ENCODE measurements around the gene UTF1.

Gene UTF1

GRCh38 chr10:133247681-133248333 lies 17.8 kb downstream of the UTF1 start:
- DNase-seq (ENCODE audit: extremely low read depth, low read depth), result no peak
- TF ChIP-seq CTCF (IDR thresholded peaks at IDR 0.05; ENCODE audit: low read depth, low read length, missing control alignments), result no peak
- H3K4me3 ChIP-seq (replicated peaks; ENCODE audit: low read depth, low read length), result no peak overlapping the region

GRCh38 chr10:133248334-133248715 lies 18.3 kb downstream of the UTF1 start:
- no peak for DNase-seq (ENCODE audit: extremely low read depth, low read depth)
- H3K4me3 ChIP-seq (replicated peaks; ENCODE audit: low read depth, low read length), result no peak overlapping the region
- no peak for TF ChIP-seq CTCF (IDR thresholded peaks at IDR 0.05; ENCODE audit: low read depth, low read length, missing control alignments)

GRCh38 chr10:133249094-133249780 lies 19.2 kb downstream of the UTF1 start:
- no peak for TF ChIP-seq CTCF (IDR thresholded peaks at IDR 0.05; ENCODE audit: low read depth, low read length, missing control alignments)
- no peak for DNase-seq (ENCODE audit: extremely low read depth, low read depth)

GRCh38 chr10:133249975-133250754 lies 20.1 kb downstream of the UTF1 start:
- DNase-seq (ENCODE audit: extremely low read depth, low read depth), result no peak
- TF ChIP-seq CTCF (IDR thresholded peaks at IDR 0.05; ENCODE audit: low read depth, low read length, missing control alignments), result no peak
- H3K4me3 ChIP-seq (replicated peaks; ENCODE audit: low read depth, low read length), result no peak overlapping the region

More at GRCh38 chr10:133249094-133249780, 19.2 kb downstream of the UTF1 start:
- no peak overlapping the region for H3K4me3 ChIP-seq (replicated peaks; ENCODE audit: low read depth, low read length)

GRCh38 chr10:133251388-133252222 lies 21.6 kb downstream of the UTF1 start:
- no peak for TF ChIP-seq CTCF (IDR thresholded peaks at IDR 0.05; ENCODE audit: low read depth, low read length, missing control alignments)
- H3K4me3 ChIP-seq (replicated peaks; ENCODE audit: low read depth, low read length), result no peak overlapping the region
- no peak for DNase-seq (ENCODE audit: extremely low read depth, low read depth)

- DNase-seq (ENCODE audit: extremely low read depth, low read depth), result no peak
- TF ChIP-seq CTCF (IDR thresholded peaks at IDR 0.05; ENCODE audit: low read depth, low read length, missing control alignments), result no peak
- no peak overlapping the region for H3K4me3 ChIP-seq (replicated peaks; ENCODE audit: low read depth, low read length)
Measured at GRCh38 chr10:133252223-133252552, 22.2 kb downstream of the UTF1 start.

Data from HFF-Myc (cell line).